Endodermal cell (in vitro differentiated cells): ENCODE results near the gene C2orf68. TPM values are rescaled to one million over a fixed set of nuclear protein-coding genes. Genes with fewer than 3 reads are reported as not detected.

Experiments
- DNase-seq: peaks from one replicate; pipeline ENCODE4 v3.0.0-alpha.2; 2017
- H3K27ac ChIP-seq: 2 replicates; pipeline ENCODE4 v1.5.1; 2013; ENCODE audit warnings: mild to moderate bottlenecking, low read depth, low read length, moderate library complexity
- H3K27me3 ChIP-seq: 2 replicates; pipeline ENCODE4 v1.6.1; 2013; ENCODE audit warnings: mild to moderate bottlenecking, low read length, moderate library complexity; ENCODE audit not compliant: insufficient read depth, control insufficient read depth, poor library complexity, severe bottlenecking
- H3K36me3 ChIP-seq: 2 replicates; pipeline ENCODE4 v1.7.0; 2013; ENCODE audit warnings: mild to moderate bottlenecking, low read length, moderate library complexity; ENCODE audit not compliant: control insufficient read depth, insufficient read depth
- H3K4me1 ChIP-seq: one replicate; pipeline ENCODE4 v1.7.0; 2013; ENCODE audit warnings: low read length; ENCODE audit not compliant: control insufficient read depth, insufficient read depth
- H3K4me3 ChIP-seq: 2 replicates; pipeline ENCODE4 v1.5.1; 2013; ENCODE audit warnings: mild to moderate bottlenecking, low read length, moderate library complexity
- H3K9ac ChIP-seq: 2 replicates; pipeline ENCODE4 v1.6.1; 2013; ENCODE audit warnings: mild to moderate bottlenecking, low read length, moderate library complexity; ENCODE audit not compliant: poor library complexity, severe bottlenecking; ENCODE audit errors: extremely low read depth
- H3K9me3 ChIP-seq: 2 replicates; pipeline ENCODE4 v1.6.1; 2013; ENCODE audit warnings: mild to moderate bottlenecking, low read length, moderate library complexity; ENCODE audit not compliant: control insufficient read depth
- H3K27ac Mint-ChIP-seq: 2 replicates; pipeline ENCODE4 v1.8.0; 2020; ENCODE audit warnings: mixed read lengths
- H3K27me3 Mint-ChIP-seq: 2 replicates; pipeline ENCODE4 v1.8.0; 2021; ENCODE audit warnings: mild to moderate bottlenecking, mixed read lengths; ENCODE audit not compliant: insufficient read depth
- H3K36me3 Mint-ChIP-seq: 2 replicates; pipeline ENCODE4 v1.8.0; 2020; ENCODE audit warnings: low read depth, mixed read lengths
- H3K4me1 Mint-ChIP-seq: 2 replicates; pipeline ENCODE4 v1.8.0; 2020; ENCODE audit warnings: mixed read lengths
- H3K4me3 Mint-ChIP-seq: 2 replicates; pipeline ENCODE4 v1.8.0; 2020; ENCODE audit warnings: mild to moderate bottlenecking, moderate library complexity, mixed read lengths
- H3K9me3 Mint-ChIP-seq: 2 replicates; pipeline ENCODE4 v1.8.0; 2020; ENCODE audit warnings: mild to moderate bottlenecking, mixed read lengths
- CTCF ChIP-seq: fragments of 200-600 bp; sonication (generic); conservative IDR thresholded peaks from 2 replicates; pipeline ENCODE4 v1.5.0; 2021; ENCODE audit warnings: antibody characterized with exemption, mild to moderate bottlenecking
- WGBS, 2 experiments: methylation state at CpG; one replicate each; pipeline versions ENCODE4 v1.1.5 to v1.1.7; 2013; ENCODE audit warnings: missing lambda C conversion rate in 2 of 2, mixed read lengths in 1 of 2; ENCODE audit not compliant: insufficient coverage in 1 of 2, insufficient read length in 1 of 2; 5-methylcytosine and 5-hydroxymethylcytosine counted together
- total RNA-seq, 2 donors: library from RNA; stranded (reverse); fragmentation: NEBNext Ultra II Directional in 1 of 2; extraction: Animal tissue kit (Norgen Biotek cat#: 25700) in 1 of 2; gene quantifications; 2 replicates in 1 of 2; 3 replicates in 1 of 2; pipeline ENCODE4 v1.2.1, GENCODE V29; 2021

The C2orf68 gene
- total RNA-seq, 2 donors from 2014 or later: 63.2 to 66.5 TPM

DNA sequence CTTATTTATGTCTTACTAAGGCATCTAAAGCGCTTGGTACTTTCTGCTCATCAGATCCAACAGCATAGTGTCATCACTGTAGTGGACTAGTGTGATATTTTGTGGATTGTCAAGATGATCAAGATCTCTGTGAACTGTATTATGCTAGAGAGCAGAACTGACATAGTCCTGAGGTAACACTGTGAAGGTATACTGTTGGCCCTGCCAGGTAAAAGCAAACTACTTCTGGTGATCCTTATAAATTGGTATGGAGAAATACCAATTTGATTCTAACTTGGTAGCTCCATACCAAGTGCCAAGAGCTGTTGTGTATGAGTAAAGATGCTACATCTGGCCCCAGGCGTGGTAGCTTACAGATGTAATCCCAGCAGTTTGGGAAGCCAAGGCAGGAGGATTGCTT lies 40.2 kb upstream of the C2orf68 start:
- no peak overlapping the region for H3K27ac ChIP-seq
- H3K4me1 ChIP-seq: no peaks in the 10 kb centered on the region
- no peak overlapping the region for H3K4me3 ChIP-seq
- WGBS, 2 experiments: 80 to 92% methylated on average over 1 to 2 of the region's 2 CpGs
- no peak overlapping the region for H3K4me3 Mint-ChIP-seq
- peaks cover 53% of the 10 kb centered on the region for H3K36me3 Mint-ChIP-seq
- peaks cover 4% of the 10 kb centered on the region for H3K4me1 Mint-ChIP-seq
- H3K9ac ChIP-seq: no peak overlapping the region
- TF ChIP-seq CTCF: no peak
- H3K36me3 ChIP-seq: peaks cover 71% of the 10 kb centered on the region
- no peaks in the 10 kb centered on the region for H3K9me3 ChIP-seq
- DNase-seq: no peak
- H3K27me3 Mint-ChIP-seq: no peaks in the 10 kb centered on the region
- no peaks in the 10 kb centered on the region for H3K27me3 ChIP-seq
- no peak overlapping the region for H3K27ac Mint-ChIP-seq
- H3K9me3 Mint-ChIP-seq: no peaks in the 10 kb centered on the region

DNA sequence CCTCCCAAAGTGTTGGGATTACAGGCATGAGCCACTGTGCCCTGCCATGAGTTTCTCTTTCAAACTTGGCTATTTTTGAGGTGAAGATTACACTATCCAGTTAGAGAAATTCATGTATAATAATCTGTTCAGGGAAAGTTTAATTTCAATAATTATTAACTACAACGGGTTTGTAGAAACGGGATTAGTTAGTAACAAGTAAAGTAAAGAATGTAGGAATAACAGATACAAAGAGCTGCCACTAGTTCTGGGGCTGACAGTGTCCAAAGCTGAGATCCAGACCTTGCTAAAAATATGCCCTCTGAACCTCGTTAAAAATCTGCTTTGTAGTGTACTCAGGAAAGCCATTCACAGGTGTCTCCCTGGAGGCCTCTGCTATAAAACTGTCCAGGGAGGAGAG lies 39.2 kb upstream of the C2orf68 start:
- H3K4me1 Mint-ChIP-seq: peaks cover 4% of the 10 kb centered on the region
- no peak overlapping the region for H3K4me3 ChIP-seq
- WGBS, 2 experiments: 95% methylated on average over 3 of the region's 3 CpGs
- H3K4me3 Mint-ChIP-seq: no peak overlapping the region
- H3K27ac ChIP-seq: no peak overlapping the region
- no peaks in the 10 kb centered on the region for H3K27me3 ChIP-seq
- no peaks in the 10 kb centered on the region for H3K4me1 ChIP-seq
- no peak overlapping the region for H3K27ac Mint-ChIP-seq
- no peaks in the 10 kb centered on the region for H3K9me3 ChIP-seq
- no peak for DNase-seq
- H3K27me3 Mint-ChIP-seq: no peaks in the 10 kb centered on the region
- no peak overlapping the region for H3K9ac ChIP-seq
- H3K36me3 ChIP-seq: peaks cover 78% of the 10 kb centered on the region
- H3K9me3 Mint-ChIP-seq: no peaks in the 10 kb centered on the region
- no peak for TF ChIP-seq CTCF
- peaks cover 58% of the 10 kb centered on the region for H3K36me3 Mint-ChIP-seq

GRCh38 chr2:85650456-85650855 lies 38.6 kb upstream of the C2orf68 start:
- H3K4me3 Mint-ChIP-seq: no peak overlapping the region
- DNase-seq: no peak
- Histone ChIP-seq H3K4me1 (no peaks in the 10 kb centered on the region), H3K9me3 (no peaks in the 10 kb centered on the region), H3K27me3 (no peaks in the 10 kb centered on the region), H3K4me3 (no peak overlapping the region), H3K36me3 (peaks cover 81% of the 10 kb centered on the region), H3K9ac (no peak overlapping the region), H3K27ac (no peak overlapping the region)
- peaks cover 60% of the 10 kb centered on the region for H3K36me3 Mint-ChIP-seq
- no peak for TF ChIP-seq CTCF
- no peaks in the 10 kb centered on the region for H3K9me3 Mint-ChIP-seq
- no peaks in the 10 kb centered on the region for H3K27me3 Mint-ChIP-seq
- 91 to 93% methylated on average over 3 to 4 of the region's 4 CpGs for WGBS, 2 experiments
- H3K27ac Mint-ChIP-seq: no peak overlapping the region
- H3K4me1 Mint-ChIP-seq: peaks cover 4% of the 10 kb centered on the region
